ENCODE results near the gene SELENOV.

DNA sequence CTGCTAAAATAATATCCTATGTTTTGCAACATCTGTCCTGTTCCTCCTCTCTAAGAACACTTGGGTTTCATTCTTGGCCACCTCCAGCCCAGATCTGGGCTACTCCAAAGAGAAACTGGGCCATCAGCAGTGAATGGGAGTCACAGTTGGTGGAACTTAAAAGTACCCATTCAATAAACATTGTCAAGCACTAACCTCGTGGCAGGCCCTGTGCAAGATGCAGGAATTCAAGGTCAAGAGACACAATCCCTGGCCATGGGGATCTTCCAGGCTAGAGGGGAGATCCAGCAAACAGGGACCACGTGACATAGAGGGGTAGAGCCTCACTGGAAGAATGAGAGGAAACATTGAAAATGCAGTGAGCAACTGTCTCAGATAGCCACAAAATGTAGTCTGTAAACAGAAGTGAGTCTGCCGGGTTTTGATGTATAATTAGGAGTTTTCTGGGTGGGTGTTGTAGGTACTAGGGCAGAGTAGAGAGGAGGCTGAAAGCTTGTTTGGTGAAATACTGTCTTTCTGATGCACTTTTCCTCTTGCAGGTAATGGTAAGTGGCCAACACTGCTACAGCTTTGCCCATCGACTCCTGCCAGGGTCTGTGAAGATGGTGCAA is 39.9 kb downstream of the SELENOV start:
- TF ChIP-seq, protein P1, sequence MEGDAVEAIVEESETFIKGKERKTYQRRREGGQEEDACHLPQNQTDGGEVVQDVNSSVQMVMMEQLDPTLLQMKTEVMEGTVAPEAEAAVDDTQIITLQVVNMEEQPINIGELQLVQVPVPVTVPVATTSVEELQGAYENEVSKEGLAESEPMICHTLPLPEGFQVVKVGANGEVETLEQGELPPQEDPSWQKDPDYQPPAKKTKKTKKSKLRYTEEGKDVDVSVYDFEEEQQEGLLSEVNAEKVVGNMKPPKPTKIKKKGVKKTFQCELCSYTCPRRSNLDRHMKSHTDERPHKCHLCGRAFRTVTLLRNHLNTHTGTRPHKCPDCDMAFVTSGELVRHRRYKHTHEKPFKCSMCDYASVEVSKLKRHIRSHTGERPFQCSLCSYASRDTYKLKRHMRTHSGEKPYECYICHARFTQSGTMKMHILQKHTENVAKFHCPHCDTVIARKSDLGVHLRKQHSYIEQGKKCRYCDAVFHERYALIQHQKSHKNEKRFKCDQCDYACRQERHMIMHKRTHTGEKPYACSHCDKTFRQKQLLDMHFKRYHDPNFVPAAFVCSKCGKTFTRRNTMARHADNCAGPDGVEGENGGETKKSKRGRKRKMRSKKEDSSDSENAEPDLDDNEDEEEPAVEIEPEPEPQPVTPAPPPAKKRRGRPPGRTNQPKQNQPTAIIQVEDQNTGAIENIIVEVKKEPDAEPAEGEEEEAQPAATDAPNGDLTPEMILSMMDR (IDR thresholded peaks at IDR 0.05): no peak
- TF ChIP-seq POLR2A (IDR thresholded peaks at IDR 0.05): no peak
